B cell (primary cell): Measurements from ENCODE around the gene VENTX. TPM values are rescaled to one million over a fixed set of nuclear protein-coding genes. Genes with fewer than 3 reads are reported as not detected.

Experiments
- ATAC-seq: fragments of 200-7000 bp; cut with Tn5 transposase; one replicate; pipeline ENCODE4 v1.10.0; 2021; ENCODE audit warnings: low read depth, mild to moderate bottlenecking, moderate number of reproducible peaks, moderate library complexity
- CTCF ChIA-PET: fragments of 350-600 bp; sonication (Branson Sonifier 250); formaldehyde crosslinking; loops from one replicate; lab custom pipeline; 2021; ENCODE audit warnings: antibody characterized with exemption, inconsistent platforms; lab: Charles Lee
- POLR2A ChIA-PET: fragments of 350-600 bp; sonication (Branson Sonifier 250); formaldehyde crosslinking; loops from one replicate; lab custom pipeline; 2021; ENCODE audit warnings: antibody characterized with exemption; lab: Charles Lee
- DNase-seq: peaks from one replicate; pipeline ENCODE4 v3.0.0; 2013
- H2AFZ ChIP-seq: 2 replicates; pipeline ENCODE4 v1.6.1; 2012; ENCODE audit warnings: mild to moderate bottlenecking, low read depth, low read length; ENCODE audit not compliant: insufficient read depth, poor library complexity, severe bottlenecking
- H3K27ac ChIP-seq, 2 donors: 1 replicate in 1 of 2; 2 replicates in 1 of 2; pipeline ENCODE4 v1.5.1; 2012 to 2013; ENCODE audit warnings: low read length in 2 of 2, mild to moderate bottlenecking in 2 of 2, moderate library complexity in 1 of 2
- H3K27me3 ChIP-seq, 4 experiments: fragments of 200-600 bp in 1 of 4; sonication (generic) in 1 of 4; replicated peaks in 1 of 4; 1 replicate in 2 of 4; 2 replicates in 2 of 4; pipeline versions ENCODE4 v1.6.1 to v1.7.0; 2013 to 2016; ENCODE audit warnings: low read length in 3 of 4, mild to moderate bottlenecking in 2 of 4, mixed read lengths in 1 of 4, moderate library complexity in 1 of 4; ENCODE audit not compliant: insufficient read depth in 4 of 4, control insufficient read depth in 3 of 4; ENCODE audit errors: control extremely low read depth in 1 of 4
- H3K36me3 ChIP-seq, 2 experiments: replicated peaks in 1 of 2; 1 replicate in 1 of 2; 2 replicates in 1 of 2; pipeline versions ENCODE4 v1.6.1 to v1.7.1; 2013; ENCODE audit warnings: low read length in 1 of 2; ENCODE audit not compliant: insufficient read depth in 2 of 2, control insufficient read depth in 1 of 2; ENCODE audit errors: control extremely low read depth in 1 of 2, extremely low read depth in 1 of 2
- H3K4me1 ChIP-seq, 2 donors: fragments of 200-600 bp in 1 of 2; sonication (generic) in 1 of 2; 1 replicate in 1 of 2; 2 replicates in 1 of 2; pipeline versions ENCODE4 v1.5.1 to v1.6.1; 2013 to 2017; ENCODE audit warnings: low read length in 2 of 2; ENCODE audit not compliant: control insufficient read depth in 2 of 2, insufficient read depth in 2 of 2
- H3K4me2 ChIP-seq: replicated peaks from 2 replicates; pipeline ENCODE3; 2012; ENCODE audit warnings: mild to moderate bottlenecking, low read depth, low read length; ENCODE audit not compliant: poor library complexity, severe bottlenecking
- H3K4me3 ChIP-seq, 5 experiments: fragments of 200-600 bp in 1 of 5; sonication (generic) in 1 of 5; 1 replicate in 3 of 5; 2 replicates in 2 of 5; pipeline versions ENCODE4 v1.5.1 to v1.7.0; 2011 to 2016; ENCODE audit warnings: low read length in 4 of 5, mild to moderate bottlenecking in 4 of 5, low read depth in 2 of 5, control low read depth in 1 of 5, moderate library complexity in 1 of 5; ENCODE audit not compliant: insufficient read depth in 1 of 5; ENCODE audit errors: control extremely low read depth in 1 of 5, extremely low read depth in 1 of 5
- H3K79me2 ChIP-seq: fragments of 200-600 bp; sonication (generic); one replicate; pipeline ENCODE4 v1.6.0; 2016; ENCODE audit warnings: low read length; ENCODE audit not compliant: control insufficient read depth, insufficient read depth
- H3K9ac ChIP-seq: fragments of 200-600 bp; sonication (generic); 2 replicates; pipeline ENCODE4 v1.6.1; 2017; ENCODE audit warnings: mild to moderate bottlenecking, low read length, moderate library complexity
- H3K9me3 ChIP-seq, 3 donors: one replicate each; pipeline versions ENCODE4 v1.6.1 to v1.7.1; 2013; ENCODE audit warnings: low read length in 2 of 3; ENCODE audit not compliant: control insufficient read depth in 2 of 3, insufficient read depth in 1 of 3; ENCODE audit errors: control extremely low read depth in 1 of 3
- H4K20me1 ChIP-seq: 2 replicates; pipeline ENCODE4 v1.6.0; 2012; ENCODE audit warnings: mild to moderate bottlenecking, low read length; ENCODE audit not compliant: insufficient read depth, control insufficient read depth, poor library complexity, severe bottlenecking
- H3K27ac Mint-ChIP-seq: one replicate; pipeline ENCODE4 v1.8.0; 2021; ENCODE audit warnings: mixed read lengths
- H3K27me3 Mint-ChIP-seq: one replicate; pipeline ENCODE4 v1.8.0; 2021; ENCODE audit warnings: mixed read lengths
- H3K4me1 Mint-ChIP-seq: one replicate; pipeline ENCODE4 v1.8.0; 2021; ENCODE audit warnings: mixed read lengths
- H3K4me3 Mint-ChIP-seq: one replicate; pipeline ENCODE4 v1.8.0; 2021; ENCODE audit warnings: mixed read lengths
- H3K9me3 Mint-ChIP-seq: one replicate; pipeline ENCODE4 v1.8.0; 2022; ENCODE audit warnings: mixed read lengths; ENCODE audit not compliant: insufficient read depth
- EZH2 ChIP-seq: IDR thresholded peaks from 2 replicates; pipeline ENCODE4 v1.6.1; 2012; ENCODE audit warnings: borderline replicate concordance, low read depth, mild to moderate bottlenecking, moderate library complexity, low read length; ENCODE audit not compliant: insufficient read depth, poor library complexity, severe bottlenecking
- WGBS: methylation state at CpG from one replicate; pipeline ENCODE4 v1.1.5; 2013; ENCODE audit warnings: missing lambda C conversion rate; ENCODE audit not compliant: insufficient coverage; 5-methylcytosine and 5-hydroxymethylcytosine counted together
- intact Hi-C: fragments of 100-400 bp; cut with micrococcal nuclease; formaldehyde crosslinking; loops from one replicate; pipeline ENCODE4 v1.10.0; 2022
- polyA plus RNA-seq: library from polyadenylated mRNA; depleted of rRNA; stranded (reverse); fragments of >200 nt; gene quantifications from 2 replicates; pipeline ENCODE4 v1.2.3, GENCODE V29; 2012
- total RNA-seq, 2 donors: library from RNA; stranded (reverse); fragments of 120-200 nt in 1 of 2; gene quantifications; 1 replicate in 1 of 2; 2 replicates in 1 of 2; pipeline versions ENCODE4 v1.2.3 to v1.2.4, GENCODE V29; 2013 to 2022
- TF ChIP-seq, protein P1 (sequence below): fragments of 200-600 bp; IDR thresholded peaks from one replicate; pipeline ENCODE4 v1.8.0; 2022; ENCODE audit warnings: antibody characterized with exemption, mild to moderate bottlenecking

Gene VENTX
- total and polyA plus RNA-seq, 2 donors (not counting 1 experiment from before 2014, with no cell fraction given) = 0.82 TPM; not detected in 1

DNA sequence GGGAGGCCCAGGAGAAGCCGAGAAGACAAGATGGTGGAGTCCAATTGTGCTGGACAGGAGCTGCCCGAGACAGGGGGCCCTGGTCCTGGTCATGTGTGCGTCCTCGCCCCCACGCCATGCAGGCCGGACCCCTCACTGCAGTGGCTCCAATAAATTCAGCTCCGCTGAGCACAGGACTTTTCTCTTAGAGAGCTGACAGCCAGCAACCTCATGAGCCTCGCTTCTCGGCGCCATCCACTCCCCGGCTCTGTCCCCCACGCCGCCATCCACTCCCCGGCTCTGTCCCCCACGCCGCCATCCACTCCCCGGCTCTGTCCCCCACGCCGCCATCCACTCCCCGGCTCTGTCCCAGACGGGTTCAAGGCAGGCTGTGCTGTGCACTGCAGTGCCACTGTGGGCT is 10.4 kb upstream of the VENTX start:
- Mint-ChIP-seq H3K27me3 (peaks cover 38% of the 10 kb centered on the region), H3K9me3 (no peaks in the 10 kb centered on the region), H3K4me3 (no peak overlapping the region), H3K27ac (no peak overlapping the region), H3K4me1 (peaks cover 19% of the 10 kb centered on the region)
- H3K4me2 ChIP-seq = no peak overlapping the region
- no peak overlapping the region for H3K9ac ChIP-seq
- H3K4me3 ChIP-seq = no peak overlapping the region
- DNase-seq = no peak
- H3K36me3 ChIP-seq = no peaks in the 10 kb centered on the region
- TF ChIP-seq, protein P1, sequence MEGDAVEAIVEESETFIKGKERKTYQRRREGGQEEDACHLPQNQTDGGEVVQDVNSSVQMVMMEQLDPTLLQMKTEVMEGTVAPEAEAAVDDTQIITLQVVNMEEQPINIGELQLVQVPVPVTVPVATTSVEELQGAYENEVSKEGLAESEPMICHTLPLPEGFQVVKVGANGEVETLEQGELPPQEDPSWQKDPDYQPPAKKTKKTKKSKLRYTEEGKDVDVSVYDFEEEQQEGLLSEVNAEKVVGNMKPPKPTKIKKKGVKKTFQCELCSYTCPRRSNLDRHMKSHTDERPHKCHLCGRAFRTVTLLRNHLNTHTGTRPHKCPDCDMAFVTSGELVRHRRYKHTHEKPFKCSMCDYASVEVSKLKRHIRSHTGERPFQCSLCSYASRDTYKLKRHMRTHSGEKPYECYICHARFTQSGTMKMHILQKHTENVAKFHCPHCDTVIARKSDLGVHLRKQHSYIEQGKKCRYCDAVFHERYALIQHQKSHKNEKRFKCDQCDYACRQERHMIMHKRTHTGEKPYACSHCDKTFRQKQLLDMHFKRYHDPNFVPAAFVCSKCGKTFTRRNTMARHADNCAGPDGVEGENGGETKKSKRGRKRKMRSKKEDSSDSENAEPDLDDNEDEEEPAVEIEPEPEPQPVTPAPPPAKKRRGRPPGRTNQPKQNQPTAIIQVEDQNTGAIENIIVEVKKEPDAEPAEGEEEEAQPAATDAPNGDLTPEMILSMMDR = no peak
- no peak for TF ChIP-seq EZH2
- H3K9me3 ChIP-seq = peaks cover 0 to 23% (median 0%) of the 10 kb centered on the region in 3 donors
- no peaks in the 10 kb centered on the region for H3K79me2 ChIP-seq
- CTCF ChIA-PET = interaction anchor here (1.9 kb wide), 1 partner anchor 30 kb away, joined by 6 read pairs; no protein-coding TSS in a partner anchor
- H3K27ac ChIP-seq = no peak overlapping the region
- peaks cover 0 to 58% (median 25%) of the 10 kb centered on the region in 4 experiments for H3K27me3 ChIP-seq
- no peaks in the 10 kb centered on the region for H4K20me1 ChIP-seq
- no peak overlapping the region for H2AFZ ChIP-seq
- POLR2A ChIA-PET = no interaction called here
- peaks cover 25% of the 10 kb centered on the region in 2 donors for H3K4me1 ChIP-seq
- ATAC-seq = no peak
- 89% methylated on average over 21 of the region's 21 CpGs for WGBS
- intact Hi-C loops = no loop called here

DNA sequence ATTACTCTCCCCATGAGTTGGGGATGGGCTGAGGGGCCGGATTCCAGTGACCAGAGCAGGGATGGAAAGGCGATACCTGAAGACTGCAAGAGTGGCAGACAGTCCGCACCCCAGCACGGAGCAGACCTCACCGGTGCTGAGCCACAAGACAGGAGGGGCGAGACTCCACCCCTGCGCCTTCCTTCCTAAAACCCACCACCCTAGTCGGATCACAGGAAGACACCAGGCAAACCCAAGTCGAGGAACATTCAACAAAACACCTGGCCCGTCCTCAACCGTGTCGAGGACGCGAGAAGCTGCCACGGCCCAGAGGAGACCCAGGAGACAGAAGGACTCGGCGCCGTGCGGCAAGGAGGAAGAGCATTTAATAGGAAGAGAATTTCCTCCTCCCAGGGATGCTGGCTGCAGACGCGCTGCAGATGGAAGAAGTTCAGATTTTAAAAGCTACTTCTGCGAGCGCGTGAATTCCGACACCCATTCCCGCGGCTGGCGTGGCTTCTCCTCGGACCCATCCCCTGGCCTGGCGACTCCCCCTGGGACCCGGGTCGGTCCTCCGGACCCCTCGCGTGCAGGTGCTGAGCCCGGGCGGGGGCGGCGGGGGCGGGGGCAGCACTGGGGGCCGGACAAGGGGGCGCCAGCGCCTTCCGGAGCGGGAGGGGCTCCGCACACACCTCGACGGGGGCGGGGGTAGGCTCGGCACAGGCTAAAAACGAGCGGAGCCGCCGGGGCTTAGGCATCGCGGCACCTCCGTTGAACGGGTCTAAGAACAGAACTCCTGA is 8.2 kb upstream of the VENTX start:
- Histone ChIP-seq H4K20me1 (no peaks in the 10 kb centered on the region), H3K27ac (no peak overlapping the region), H3K9me3 (peaks cover 0 to 23% (median 0%) of the 10 kb centered on the region in 3 donors), H2AFZ (no peak overlapping the region), H3K79me2 (no peaks in the 10 kb centered on the region), H3K4me2 (peak overlapping the region; percentile 89), H3K36me3 (no peaks in the 10 kb centered on the region), H3K9ac (no peak overlapping the region), H3K4me3 (peak overlapping the region in 1 of 5 experiments; percentile 2), H3K27me3 (peaks cover 0 to 60% (median 25%) of the 10 kb centered on the region in 4 experiments), H3K4me1 (peaks cover 25% of the 10 kb centered on the region in 2 donors)
- Mint-ChIP-seq H3K9me3 (no peaks in the 10 kb centered on the region), H3K27ac (no peak overlapping the region), H3K4me3 (peak overlapping the region; percentile 80), H3K27me3 (peaks cover 42% of the 10 kb centered on the region), H3K4me1 (peaks cover 19% of the 10 kb centered on the region)
- intact Hi-C loops = no loop called here
- WGBS = 10% methylated on average over 57 of the region's 58 CpGs
- no peak for ATAC-seq
- TF ChIP-seq EZH2 = no peak
- TF ChIP-seq, protein P1 = no peak
- ChIA-PET POLR2A (interaction anchor here (0.7 kb wide), 1 partner anchor 10 kb away, joined by 4 read pairs; no protein-coding TSS in a partner anchor), CTCF (no interaction called here)
- no peak for DNase-seq
